Panc1 (cell line): ENCODE data around the gene SERTAD2.

Experiments
- CTCF ChIP-seq: fragments of 450-650 bp; IDR thresholded peaks from 2 replicates; pipeline ENCODE4 v1.5.1; 2017; ENCODE audit warnings: mild to moderate bottlenecking
- POLR2AphosphoS5 ChIP-seq: IDR thresholded peaks from 2 replicates; pipeline ENCODE4 v1.6.1; 2012; ENCODE audit warnings: mild to moderate bottlenecking, low read depth, low read length, moderate library complexity
- REST ChIP-seq, 2 experiments: IDR thresholded peaks; 2 replicates each; pipeline ENCODE4 v1.6.1; 2011 to 2012; ENCODE audit warnings: low read depth in 2 of 2, control low read depth in 1 of 2, low read length in 1 of 2, mild to moderate bottlenecking in 1 of 2, moderate library complexity in 1 of 2; ENCODE audit not compliant: insufficient read depth in 1 of 2
- TCF7L2 ChIP-seq: IDR thresholded peaks from 2 replicates; pipeline ENCODE4 v1.6.1; 2011; ENCODE audit warnings: mild to moderate bottlenecking, low read depth, low read length, inconsistent platforms

GRCh38 chr2:64609942-64610281 lies 43.8 kb downstream of the SERTAD2 start:
- no peak for TF ChIP-seq POLR2AphosphoS5
- no peak for TF ChIP-seq CTCF
- no peak for TF ChIP-seq REST (IDR thresholded peaks at IDR 0.05; ENCODE audit: insufficient read depth in 1 of 2, low read depth in 2 of 2, low read length in 1 of 2)
- TF ChIP-seq TCF7L2: no peak
